EH (cell line): ENCODE data around the gene SLC24A3.

Source experiments
- DNase-seq: peaks from one replicate; pipeline ENCODE4 v3.0.0-alpha.2; 2015; ENCODE audit warnings: low read depth

SLC24A3 gene

DNA sequence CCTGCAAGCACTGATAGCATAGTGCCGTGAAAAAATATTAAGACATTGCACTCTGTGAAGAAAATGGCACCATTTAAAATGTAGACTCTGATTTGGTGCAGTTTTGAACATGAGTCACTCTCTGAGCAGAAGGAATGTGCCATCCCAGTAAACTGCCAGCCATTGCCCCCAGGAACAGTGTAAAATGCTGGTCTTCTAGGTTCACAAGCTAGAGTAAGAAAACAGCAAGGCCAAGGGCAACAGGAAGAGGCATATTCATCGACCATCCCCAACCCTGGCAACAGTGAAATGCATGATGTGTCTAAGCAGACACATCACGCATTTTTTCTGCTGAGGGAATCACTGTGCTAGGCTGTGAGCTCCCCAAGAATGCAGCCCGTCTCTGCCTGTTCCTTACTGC lies 382.5 kb downstream of the SLC24A3 start:
- DNase-seq, result peak; percentile 60

DNA sequence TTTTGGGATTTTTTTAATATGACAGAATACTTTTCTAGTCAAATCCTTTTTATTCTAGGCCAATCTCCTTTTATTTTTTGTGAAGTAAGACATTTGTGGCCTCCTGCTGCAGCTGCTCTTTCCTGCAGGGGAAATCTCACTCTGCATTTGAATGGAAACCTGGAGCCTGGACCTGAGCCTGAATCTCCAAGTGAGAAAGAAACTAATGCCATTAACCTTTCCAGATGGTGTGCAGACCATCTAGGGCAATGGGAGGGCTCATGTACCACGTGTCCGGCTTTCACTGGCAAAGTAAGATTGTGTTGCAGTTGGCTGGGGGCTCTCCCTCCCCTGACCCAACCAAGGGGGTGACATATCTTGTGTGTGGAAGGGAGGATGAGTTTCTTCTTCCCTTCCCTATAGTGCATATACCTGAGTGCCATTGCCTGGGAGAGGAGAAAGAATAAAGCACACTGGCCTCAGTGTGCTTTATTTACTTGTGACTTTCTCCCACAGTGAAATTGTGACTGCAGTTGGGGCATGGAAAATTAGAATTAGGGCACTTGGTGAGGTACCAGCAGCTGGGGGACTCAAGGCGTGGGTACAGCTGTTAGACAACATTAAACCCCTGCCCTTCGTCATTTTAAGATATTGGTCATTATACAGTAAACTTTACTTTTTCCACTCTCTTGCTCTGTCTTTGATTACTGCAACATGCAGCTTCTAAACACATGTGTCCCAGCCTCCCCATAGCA lies 385.8 kb downstream of the SLC24A3 start:
- no peak for DNase-seq

- DNase-seq, result no peak
Measured at GRCh38 chr20:19599200-19599599, 386.8 kb downstream of the SLC24A3 start.

- no peak for DNase-seq
Measured at GRCh38 chr20:19600042-19600441, 387.6 kb downstream of the SLC24A3 start.

DNA sequence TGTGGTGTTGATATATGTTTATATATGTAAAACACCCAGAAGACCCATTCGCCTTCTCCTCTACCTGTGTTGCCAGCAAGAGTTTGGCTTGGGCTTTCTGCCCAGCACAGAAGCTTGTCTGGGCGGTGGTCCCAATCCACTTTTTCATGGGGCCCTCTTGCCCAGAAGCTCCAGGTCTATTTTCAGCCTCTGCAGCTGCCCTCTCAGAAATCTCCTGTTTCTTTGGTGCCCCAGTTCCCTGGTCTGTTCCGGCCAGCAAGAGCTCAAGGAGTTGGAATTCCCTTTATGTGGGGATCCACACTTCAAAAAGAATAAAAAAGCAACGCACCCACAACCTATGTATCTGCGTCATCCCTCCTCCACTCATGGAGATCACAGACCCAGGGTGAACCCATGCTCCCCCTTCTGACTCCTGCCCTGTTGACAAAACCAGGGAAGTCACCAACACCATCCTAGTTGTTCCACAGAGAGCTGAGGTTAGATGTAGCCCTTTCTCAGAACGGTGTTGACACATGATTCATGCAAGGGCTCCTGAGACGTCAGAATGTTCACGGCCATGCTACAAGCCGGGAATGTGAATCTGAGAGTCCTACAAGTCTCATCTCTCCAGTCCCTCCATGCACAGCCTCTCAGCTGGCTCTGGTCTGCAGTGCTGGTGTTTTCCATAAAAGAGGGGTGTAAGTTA lies 388.8 kb downstream of the SLC24A3 start:
- DNase-seq, result no peak

DNA sequence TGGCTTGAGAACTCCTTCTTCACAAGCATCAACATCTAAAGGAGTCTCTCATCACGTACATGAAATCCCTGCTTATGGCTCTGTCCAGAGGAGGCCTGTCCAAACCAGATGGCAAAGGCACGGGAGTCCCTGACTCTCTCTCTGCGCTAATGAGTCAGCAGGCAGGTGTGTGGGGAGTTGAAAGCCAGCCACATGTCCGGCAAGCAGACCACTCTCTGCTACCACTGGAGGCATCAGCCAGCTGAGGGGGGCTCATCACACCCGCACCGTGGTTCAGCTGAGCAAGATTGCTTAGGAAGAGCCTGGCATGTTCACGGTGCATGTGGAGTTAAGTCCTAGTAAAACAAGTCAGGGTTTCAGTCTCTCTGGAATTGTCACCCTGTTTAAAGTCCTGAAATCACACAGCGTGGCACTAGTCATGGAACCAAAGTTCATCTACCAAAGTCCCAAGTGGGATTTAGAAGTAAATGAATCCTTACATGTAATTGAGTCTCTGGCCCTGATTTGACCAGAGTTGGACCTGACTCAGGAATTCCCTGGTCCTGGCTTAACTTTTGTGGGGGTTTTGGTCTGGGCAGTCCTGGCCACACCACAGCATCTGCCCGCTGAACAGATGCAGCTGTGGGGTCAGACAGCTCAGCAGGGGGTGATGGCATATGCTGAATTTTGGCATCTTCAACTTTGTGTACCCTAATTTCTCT lies 390.4 kb downstream of the SLC24A3 start:
- no peak for DNase-seq

DNA sequence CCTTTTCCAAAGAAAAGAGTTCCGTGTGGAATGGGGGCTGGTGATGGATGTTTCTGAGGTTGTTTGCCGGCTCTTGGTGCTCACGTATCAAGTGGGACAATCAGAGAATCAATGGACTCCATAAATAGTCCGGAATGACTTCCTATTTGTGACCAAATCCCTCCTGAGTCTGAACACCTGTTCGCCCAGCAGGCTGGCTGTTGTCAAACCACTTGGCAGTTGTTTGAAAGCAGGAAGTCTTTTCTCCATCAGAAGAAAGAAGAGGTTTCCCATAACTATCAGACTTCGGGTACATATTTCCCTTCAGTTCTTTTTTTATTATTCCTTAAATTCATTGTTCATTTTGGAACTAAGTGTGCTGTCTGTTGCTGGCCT lies 390.9 kb downstream of the SLC24A3 start:
- no peak for DNase-seq

DNA sequence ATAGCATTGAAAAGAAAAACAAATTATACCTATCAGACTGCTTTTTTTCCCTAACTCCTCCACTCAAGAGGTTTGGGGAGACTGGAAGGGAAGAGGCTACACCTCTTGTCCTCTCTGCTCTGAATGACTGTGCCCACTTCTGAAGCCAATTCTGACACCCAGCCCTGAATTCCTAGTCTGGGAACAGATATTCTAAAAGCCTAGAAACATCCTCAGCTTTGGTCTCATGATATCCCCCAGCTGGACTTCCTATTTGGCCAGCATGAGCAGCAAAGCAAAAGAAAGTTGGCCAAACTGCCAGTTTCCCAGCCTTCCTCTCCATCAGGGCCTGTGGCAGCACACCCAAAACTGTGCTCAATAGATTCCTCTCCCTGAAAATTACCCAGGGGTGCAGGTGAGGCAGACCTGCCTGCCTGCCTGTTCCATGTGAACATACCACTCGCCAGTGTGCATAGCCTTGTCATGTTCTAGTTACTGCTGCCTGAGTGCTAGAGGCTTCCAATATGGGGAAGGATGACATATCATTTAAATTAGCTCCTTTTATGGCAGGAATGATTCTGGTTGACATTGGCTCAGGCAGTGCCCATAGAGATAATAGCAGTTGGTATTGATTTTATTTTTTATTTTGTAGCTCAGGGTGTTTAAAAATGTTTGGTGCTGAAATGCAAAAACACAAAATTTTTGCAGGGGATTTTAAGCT lies 393.5 kb downstream of the SLC24A3 start:
- DNase-seq, result no peak

DNA sequence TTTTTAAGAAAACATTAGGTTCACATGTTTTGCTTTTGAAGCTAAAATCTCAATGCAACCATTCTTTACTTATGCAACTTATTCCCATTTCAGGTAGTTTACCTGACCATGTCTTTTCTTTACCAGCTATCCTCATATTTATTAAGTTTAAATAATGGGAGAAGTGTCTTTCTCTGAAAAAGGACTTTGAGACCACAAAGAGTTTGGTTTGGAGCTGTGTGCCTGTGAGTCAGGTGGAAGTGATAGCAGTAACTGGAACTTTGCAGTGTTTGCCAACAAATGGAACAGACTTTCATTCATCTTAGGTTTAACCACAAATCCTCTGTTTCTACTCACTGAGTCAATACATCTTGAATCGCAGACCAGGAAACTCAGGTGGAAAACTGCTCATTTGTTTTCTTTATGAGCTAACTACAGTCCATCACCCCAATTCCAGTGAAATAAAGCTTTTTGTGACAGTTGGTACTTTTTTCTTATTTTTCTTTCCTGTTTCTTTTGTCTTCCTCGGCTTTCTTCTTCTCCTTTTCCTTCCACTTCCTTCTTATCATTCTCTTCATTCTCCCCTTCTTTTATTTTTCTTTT lies 397.3 kb downstream of the SLC24A3 start:
- no peak for DNase-seq

DNA sequence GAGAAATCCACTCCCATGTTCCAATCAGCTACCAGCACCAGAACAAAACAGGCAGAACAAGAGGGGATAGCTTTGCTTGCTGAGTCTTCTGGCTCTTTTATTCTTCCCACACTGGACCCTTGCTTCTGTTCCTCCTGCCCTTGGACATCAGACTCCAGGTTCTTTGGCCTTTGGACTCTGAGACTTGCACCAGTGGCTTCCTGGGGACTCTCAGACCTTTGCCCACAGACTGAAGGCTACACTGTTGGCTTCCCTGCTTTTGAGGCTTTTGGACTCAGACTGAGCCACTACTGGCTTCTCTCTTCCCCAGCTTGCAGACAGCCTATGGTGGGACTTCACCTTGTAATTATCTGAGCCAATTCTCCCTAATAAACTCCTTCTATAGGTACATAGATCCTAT lies 403.2 kb downstream of the SLC24A3 start:
- DNase-seq, result no peak

DNA sequence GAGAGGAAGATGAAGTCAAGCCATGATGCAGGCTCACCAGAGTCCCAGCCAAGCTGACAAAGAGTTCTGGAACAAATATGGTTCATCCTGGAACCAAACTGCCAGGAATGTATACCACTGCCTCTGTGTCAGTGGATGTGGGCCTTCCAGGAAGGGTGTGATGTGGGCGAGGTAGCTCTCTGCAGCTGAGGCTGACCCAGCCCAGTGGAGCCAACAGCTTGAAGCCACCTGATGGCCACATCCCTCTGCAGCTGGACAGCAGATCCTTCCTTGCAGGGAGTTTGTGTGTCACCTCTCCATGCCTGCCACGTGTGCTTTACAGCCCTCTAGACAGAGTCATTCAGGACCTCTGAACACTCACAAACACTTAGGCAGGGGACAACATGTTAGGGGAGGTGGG lies 403.6 kb downstream of the SLC24A3 start:
- DNase-seq, result no peak

- DNase-seq, result no peak
Measured at GRCh38 chr20:19616620-19617019, 404.2 kb downstream of the SLC24A3 start.

DNA sequence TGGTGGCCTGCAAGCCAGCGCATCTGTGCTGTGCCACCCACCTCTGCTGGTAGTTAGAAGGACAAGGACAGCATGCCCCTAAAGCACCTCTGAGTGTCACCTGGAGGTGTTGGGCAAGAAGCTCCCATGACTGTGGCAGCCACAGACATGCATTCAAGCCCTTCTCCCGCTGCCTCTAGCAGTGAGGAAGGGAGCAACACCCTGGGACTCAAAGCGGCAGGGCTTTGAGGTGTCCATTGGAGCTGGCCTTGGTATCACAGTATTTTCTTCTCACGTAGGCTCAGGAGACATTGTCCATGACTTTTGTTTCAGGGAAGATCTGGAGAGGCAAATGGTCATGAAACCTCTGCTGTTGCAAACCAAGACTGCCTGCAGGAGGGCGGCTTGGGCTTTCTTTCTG lies 404.8 kb downstream of the SLC24A3 start:
- DNase-seq, result no peak

DNA sequence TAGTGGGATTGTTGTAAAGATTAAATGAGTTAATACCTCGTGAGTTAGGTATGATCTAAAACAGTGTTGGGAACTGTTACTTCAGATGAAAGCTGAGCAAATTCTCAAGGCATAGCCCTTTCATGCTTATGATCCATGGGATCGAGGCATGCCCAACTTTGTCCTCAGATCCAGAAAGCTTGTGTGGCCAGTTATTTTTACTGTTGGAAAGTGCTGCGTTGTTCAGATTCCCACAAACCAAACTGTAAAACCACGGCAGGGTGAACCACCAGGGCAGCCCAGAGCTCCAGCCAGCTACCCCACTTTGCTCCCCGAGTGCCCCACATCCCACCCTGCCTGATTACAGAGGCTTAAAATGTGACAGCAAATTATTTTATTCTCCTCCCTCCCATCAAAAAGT lies 406.3 kb downstream of the SLC24A3 start:
- DNase-seq, result no peak

GRCh38 chr20:19619904-19620430 lies 407.5 kb downstream of the SLC24A3 start:
- DNase-seq, result no peak

GRCh38 chr20:19620446-19620845 lies 408.0 kb downstream of the SLC24A3 start:
- DNase-seq, result no peak

DNA sequence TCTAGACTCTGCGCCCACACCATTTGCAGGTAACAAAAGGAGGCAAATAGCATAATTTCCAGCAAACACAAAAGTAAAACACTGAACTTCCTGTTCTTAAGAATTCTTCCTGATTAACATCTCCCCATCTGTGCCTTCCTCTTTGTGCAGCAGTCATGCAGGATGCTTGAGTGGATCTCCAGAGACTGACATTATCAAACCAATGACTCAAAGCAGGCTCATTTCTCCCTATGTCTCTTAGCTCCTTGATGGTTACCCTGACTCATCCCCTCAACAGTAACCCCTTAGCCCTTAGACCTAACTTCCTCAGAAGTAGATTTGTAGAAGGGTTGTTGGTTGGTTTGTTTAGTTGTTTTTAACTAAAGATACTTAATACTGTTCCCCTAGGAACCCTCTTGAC lies 408.6 kb downstream of the SLC24A3 start:
- DNase-seq, result peak; percentile 61

- peak; percentile 2 for DNase-seq
Measured at GRCh38 chr20:19624221-19624965, 412.0 kb downstream of the SLC24A3 start.

DNA sequence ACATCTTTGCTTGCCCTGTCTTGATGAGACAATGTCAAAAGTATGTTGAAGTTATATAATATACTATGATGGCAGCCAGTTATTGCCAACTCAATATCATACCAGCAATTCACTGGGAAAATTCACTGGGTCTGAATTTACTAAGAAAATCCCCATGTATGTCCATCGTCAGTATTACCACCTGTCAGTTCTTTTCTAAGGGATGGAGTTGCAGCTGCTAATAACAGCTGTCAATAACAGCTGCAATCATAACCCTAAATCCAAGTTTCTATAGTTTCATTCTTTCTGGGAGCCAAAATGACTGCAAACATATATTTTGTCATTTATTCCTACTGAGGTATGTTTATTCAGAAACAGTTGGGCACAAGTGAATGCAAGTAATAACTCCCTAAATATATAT lies 413.0 kb downstream of the SLC24A3 start:
- DNase-seq, result no peak

DNA sequence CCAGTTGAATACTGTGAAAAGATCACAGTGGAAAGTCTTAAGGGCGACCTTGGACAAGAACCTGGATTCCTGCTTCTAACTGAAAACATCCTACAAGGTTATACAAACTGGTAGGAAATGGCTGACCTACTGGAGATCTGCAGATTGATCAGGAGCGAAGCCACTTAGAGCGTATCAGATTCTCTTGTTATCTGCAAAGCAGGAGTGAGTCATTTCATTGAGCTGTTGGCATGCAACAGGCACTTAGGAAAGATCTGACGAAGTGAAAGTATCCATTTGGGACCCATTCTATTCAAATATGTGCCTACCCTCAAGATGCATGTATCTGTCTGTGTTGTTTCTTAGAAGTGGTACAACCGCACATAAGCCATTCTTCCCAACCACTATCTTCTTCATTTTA lies 414.5 kb downstream of the SLC24A3 start:
- peak; percentile 32 for DNase-seq

- peak; percentile 68 for DNase-seq
Measured at GRCh38 chr20:19628570-19629134, 416.2 kb downstream of the SLC24A3 start.
